ENCODE data around the gene OGFR.

DNA sequence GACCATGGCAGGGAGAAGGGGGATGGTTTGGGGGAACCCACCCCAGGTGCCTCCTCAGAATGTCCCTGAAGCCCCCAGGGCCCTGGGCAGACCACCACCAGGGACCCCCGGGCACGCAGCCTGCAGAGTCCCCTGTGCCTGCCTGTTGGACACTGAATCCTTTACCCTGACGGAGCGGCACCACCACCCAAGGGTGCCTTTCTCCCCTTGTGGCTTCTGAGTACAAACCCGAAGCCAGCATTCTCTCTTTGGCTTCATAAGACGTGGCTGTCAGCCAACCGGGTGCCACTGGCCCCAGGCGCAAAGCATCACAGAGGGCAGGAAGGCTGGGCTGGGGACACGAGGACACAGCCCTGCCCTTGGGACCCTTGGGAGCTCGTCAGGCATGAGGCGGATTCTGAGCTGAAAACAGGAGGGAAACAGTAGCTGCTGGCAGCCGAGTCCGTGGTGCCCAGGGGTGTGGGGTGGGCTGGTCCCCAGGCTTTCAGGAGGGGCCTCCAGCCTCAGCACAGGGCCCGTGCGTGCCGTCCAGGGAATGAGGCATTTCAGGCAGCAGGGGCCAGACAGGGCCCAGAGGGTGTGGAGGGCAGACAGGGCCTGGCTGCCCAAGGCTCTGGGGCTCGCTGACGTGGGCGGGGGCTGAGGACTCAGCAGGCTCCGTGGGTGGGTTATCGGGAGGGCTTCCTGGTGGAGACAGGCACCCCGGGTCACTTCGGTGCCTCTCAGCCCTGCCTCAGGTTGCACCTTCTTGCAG is 15.8 kb downstream of the OGFR start:
- TF ChIP-seq EZH2 (IDR thresholded peaks at IDR 0.05; ENCODE audit: insufficient read depth, poor library complexity, severe bottlenecking) = no peak
- no peak for TF ChIP-seq EZH2phosphoT487 (IDR thresholded peaks at IDR 0.05; ENCODE audit: insufficient read depth, low read depth)
